ENCODE measurements around the gene SLC13A5. TPM values are rescaled to one million over a fixed set of nuclear protein-coding genes. Genes with fewer than 3 reads are reported as not detected.
A peak's percentile ranks its signal among the peaks of the same experiment; 100 is the strongest.

SLC13A5 gene
- total RNA-seq, 1 experiment from 2014 or later, result 0.92 TPM

GRCh38 chr17:6753546-6753945, 40.4 kb upstream of the SLC13A5 start:
- Histone ChIP-seq H3K27ac (peak overlapping the region; percentile 94), H3F3A (ENCODE audit: insufficient read depth, low read depth) (peaks cover 21% of the 10 kb centered on the region), H3K9me2 (ENCODE audit: insufficient read depth) (no peaks in the 10 kb centered on the region), H3K9me3 (ENCODE audit: insufficient read depth, low read depth) (no peaks in the 10 kb centered on the region), H3K79me2 (ENCODE audit: low read depth) (no peaks in the 10 kb centered on the region), H4K20me1 (ENCODE audit: insufficient read depth) (no peaks in the 10 kb centered on the region), H3K4me3 (no peak overlapping the region), H2AFZ (no peak overlapping the region), H3K27me3 (ENCODE audit: insufficient read depth, low read depth) (no peaks in the 10 kb centered on the region), H3K4me2 (peak overlapping the region; percentile 45), H3K4me1 (replicated peaks; ENCODE audit: insufficient read depth) (peaks cover 22% of the 10 kb centered on the region), H3K36me3 (ENCODE audit: low read depth) (no peaks in the 10 kb centered on the region)
- DNase-seq, result no peak
- CTCF ChIA-PET, result interaction anchor here (0.6 kb wide), 1 partner anchor 281 kb away, joined by 3 read pairs; no protein-coding TSS in a partner anchor
- intact Hi-C loops (cut with micrococcal nuclease; ENCODE audit: unreplicated experiment), result loop anchor here (2.0 to 5.0 kb wide), 3 partner anchors 74 to 159 kb away; no protein-coding TSS in a partner anchor
- no peak for TF ChIP-seq CTCF (conservative IDR thresholded peaks at IDR 0.05)
- no peak for TF ChIP-seq EZH2 (IDR thresholded peaks at IDR 0.05; ENCODE audit: low read depth)
- POLR2A ChIA-PET (ENCODE audit: unreplicated experiment), result no interaction called here
- BruUV-seq (replicated peaks), result TSS peak; percentile 70

- Histone ChIP-seq H3K9me2 (ENCODE audit: insufficient read depth) (no peaks in the 10 kb centered on the region), H3K4me2 (peak overlapping the region; percentile 45), H3F3A (ENCODE audit: insufficient read depth, low read depth) (peaks cover 21% of the 10 kb centered on the region), H3K9me3 (ENCODE audit: insufficient read depth, low read depth) (no peaks in the 10 kb centered on the region), H3K27me3 (ENCODE audit: insufficient read depth, low read depth) (no peaks in the 10 kb centered on the region), H3K27ac (peak overlapping the region; percentile 94), H2AFZ (peak overlapping the region; percentile 72), H3K4me1 (replicated peaks; ENCODE audit: insufficient read depth) (peaks cover 22% of the 10 kb centered on the region), H3K79me2 (ENCODE audit: low read depth) (no peaks in the 10 kb centered on the region), H3K4me3 (peak overlapping the region; percentile 10; the same call in 1 of the 2 replicates), H3K36me3 (ENCODE audit: low read depth) (no peaks in the 10 kb centered on the region), H4K20me1 (ENCODE audit: insufficient read depth) (no peaks in the 10 kb centered on the region)
- POLR2A ChIA-PET (ENCODE audit: unreplicated experiment), result no interaction called here
- no TSS peak for BruUV-seq (replicated peaks)
- peak in 1 of 2 experiments; percentile 60 for DNase-seq
- intact Hi-C loops (cut with micrococcal nuclease; ENCODE audit: unreplicated experiment), result loop anchor here (2.0 to 5.0 kb wide), 3 partner anchors 74 to 159 kb away; no protein-coding TSS in a partner anchor
- TF ChIP-seq EZH2 (IDR thresholded peaks at IDR 0.05; ENCODE audit: low read depth) (no peak), CTCF (conservative IDR thresholded peaks at IDR 0.05) (no peak)
- CTCF ChIA-PET, result interaction anchor here (0.5 to 0.7 kb wide), 4 partner anchors 38 to 281 kb away, joined by 3 to 4 read pairs (median 3); no protein-coding TSS in a partner anchor
Measured at GRCh38 chr17:6753006-6753445, 39.9 kb upstream of the SLC13A5 start.

GRCh38 chr17:6752068-6752909, 39.1 kb upstream of the SLC13A5 start:
- CTCF ChIA-PET, result interaction anchor here (0.5 to 0.7 kb wide), 4 partner anchors 37 to 1271 kb away, joined by 3 to 4 read pairs (median 3); no protein-coding TSS in a partner anchor
- H3F3A ChIP-seq (ENCODE audit: insufficient read depth, low read depth), result peaks cover 21% of the 10 kb centered on the region
- H3K27ac ChIP-seq, result peak overlapping the region; percentile 94
- H4K20me1 ChIP-seq (ENCODE audit: insufficient read depth), result no peaks in the 10 kb centered on the region
- H2AFZ ChIP-seq, result peak overlapping the region; percentile 72
- BruUV-seq (replicated peaks), result TSS peak; percentile 94
- TF ChIP-seq EZH2 (IDR thresholded peaks at IDR 0.05; ENCODE audit: low read depth), result no peak
- no peaks in the 10 kb centered on the region for H3K36me3 ChIP-seq (ENCODE audit: low read depth)
- peak overlapping the region; percentile 10; the same call in 1 of the 2 replicates for H3K4me3 ChIP-seq
- POLR2A ChIA-PET (ENCODE audit: unreplicated experiment), result interaction anchor here (0.7 kb wide), 2 partner anchors 117 to 272 kb away, joined by 4 to 6 read pairs; no protein-coding TSS in a partner anchor
- intact Hi-C loops (cut with micrococcal nuclease; ENCODE audit: unreplicated experiment), result loop anchor here (2.0 to 5.0 kb wide), 3 partner anchors 75 to 160 kb away; no protein-coding TSS in a partner anchor
- DNase-seq, result peak; percentile 32 to 46
- H3K9me3 ChIP-seq (ENCODE audit: insufficient read depth, low read depth), result no peaks in the 10 kb centered on the region
- H3K79me2 ChIP-seq (ENCODE audit: low read depth), result no peaks in the 10 kb centered on the region
- no peaks in the 10 kb centered on the region for H3K9me2 ChIP-seq (ENCODE audit: insufficient read depth)
- H3K4me2 ChIP-seq, result peak overlapping the region; percentile 45
- peaks cover 22% of the 10 kb centered on the region for H3K4me1 ChIP-seq (replicated peaks; ENCODE audit: insufficient read depth)
- H3K27me3 ChIP-seq (ENCODE audit: insufficient read depth, low read depth), result no peaks in the 10 kb centered on the region
